Measurements from ENCODE around the gene ZCCHC3.

Gene ZCCHC3

DNA sequence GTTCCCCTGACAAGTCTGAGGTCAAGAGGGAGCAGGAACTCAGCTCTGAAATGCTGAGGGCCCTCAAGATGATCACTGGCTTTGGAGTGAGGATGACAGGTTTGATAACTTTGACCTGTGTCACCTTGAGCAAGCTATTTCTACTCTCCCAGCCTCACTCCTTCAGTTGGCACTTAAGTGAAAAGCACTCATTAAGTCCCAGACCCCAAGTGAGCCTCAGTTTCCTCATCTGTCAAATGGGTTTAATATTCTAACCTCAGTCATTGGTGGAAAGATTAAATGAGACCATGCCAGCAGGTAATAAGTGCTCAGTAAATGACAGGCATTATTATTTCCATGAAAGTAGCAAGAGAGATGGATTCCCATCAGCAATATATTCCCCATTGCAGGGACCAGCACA is 25.8 kb upstream of the ZCCHC3 start:
- Mint-ChIP-seq H3K27me3 (peaks cover 8% of the 10 kb centered on the region), H3K9me3 (no peaks in the 10 kb centered on the region), H3K4me1 (peaks cover 7% of the 10 kb centered on the region), H3K36me3 (ENCODE audit: insufficient read depth) (no peaks in the 10 kb centered on the region), H3K4me3 (no peak overlapping the region), H3K27ac (ENCODE audit: low read depth) (no peak overlapping the region)
- ATAC-seq (replicated peaks; ENCODE audit: extremely low read depth, poor library complexity, severe bottlenecking) (no peak), DNase-seq (ENCODE audit: low spot score in 2 of 2) (no peak)

DNA sequence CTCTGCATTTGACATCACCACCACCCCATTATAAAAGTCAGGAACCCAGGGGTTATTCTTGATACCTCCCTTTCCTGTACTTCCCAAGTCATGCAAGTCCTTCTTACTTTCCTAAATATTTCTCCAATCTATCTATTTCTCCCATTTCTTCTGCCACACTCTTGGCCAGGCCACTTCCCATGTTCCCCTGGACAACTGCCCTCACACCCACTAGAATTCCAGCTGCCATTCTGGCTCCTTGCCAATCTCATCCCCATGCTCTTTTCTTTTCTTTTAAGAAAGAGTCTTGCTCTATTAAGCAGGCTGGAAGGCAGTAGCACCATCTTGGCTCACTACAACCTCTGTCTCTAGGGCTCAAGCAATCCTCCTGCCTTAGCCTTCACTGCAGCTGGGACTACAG is 24.7 kb upstream of the ZCCHC3 start:
- Mint-ChIP-seq H3K27ac (ENCODE audit: low read depth) (no peak overlapping the region), H3K36me3 (ENCODE audit: insufficient read depth) (no peaks in the 10 kb centered on the region), H3K4me3 (no peak overlapping the region), H3K4me1 (no peaks in the 10 kb centered on the region), H3K27me3 (no peaks in the 10 kb centered on the region), H3K9me3 (no peaks in the 10 kb centered on the region)
- DNase-seq (ENCODE audit: low spot score in 2 of 2) (no peak), ATAC-seq (replicated peaks; ENCODE audit: extremely low read depth, poor library complexity, severe bottlenecking) (no peak)

DNA sequence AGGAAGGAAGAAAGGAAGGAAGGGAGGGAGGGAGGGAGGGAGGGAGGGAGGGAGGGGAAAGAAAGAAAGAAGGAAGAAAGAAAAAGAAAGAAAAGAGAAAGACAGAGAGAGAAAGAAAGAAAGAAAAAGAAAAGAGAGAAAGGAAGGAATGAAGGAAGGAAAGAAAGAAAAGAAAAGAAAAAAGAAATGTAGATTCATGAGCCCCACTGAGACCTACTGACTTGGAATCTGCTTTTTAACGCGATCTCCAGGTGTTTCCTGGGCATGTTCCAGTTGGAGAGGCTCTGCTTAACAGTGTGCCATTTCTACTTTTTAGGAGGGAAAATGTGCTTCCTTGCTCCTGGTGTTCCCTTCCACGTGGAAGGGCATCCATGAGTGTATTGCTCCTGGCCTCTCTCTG is 23.5 kb upstream of the ZCCHC3 start:
- H3K4me3 Mint-ChIP-seq = no peak overlapping the region
- H3K27ac Mint-ChIP-seq (ENCODE audit: low read depth) = no peak overlapping the region

DNA sequence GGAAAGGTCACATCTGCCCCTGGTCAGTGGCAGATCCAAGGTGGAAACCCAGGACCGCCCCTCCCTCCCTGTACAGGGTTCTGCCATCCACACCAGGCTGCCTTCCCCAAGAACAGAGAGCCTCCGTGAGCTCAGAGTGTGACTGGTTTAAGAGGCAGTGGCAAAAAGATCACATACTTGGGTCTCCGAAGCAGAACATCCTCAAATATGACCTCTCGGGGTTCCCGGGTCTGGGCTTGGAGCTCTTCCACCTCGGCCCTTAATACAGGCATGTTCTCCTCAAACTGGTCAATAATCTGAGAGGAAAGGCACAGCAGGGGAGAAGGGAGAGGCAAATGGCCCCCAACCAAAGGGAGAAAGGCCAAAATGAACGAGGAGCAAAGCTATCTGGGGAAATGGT is 21.6 kb upstream of the ZCCHC3 start:
- ATAC-seq (replicated peaks; ENCODE audit: extremely low read depth, poor library complexity, severe bottlenecking) (no peak), DNase-seq (ENCODE audit: low spot score in 2 of 2) (no peak)
- Mint-ChIP-seq H3K36me3 (ENCODE audit: insufficient read depth) (no peaks in the 10 kb centered on the region), H3K27ac (ENCODE audit: low read depth) (no peak overlapping the region), H3K9me3 (no peaks in the 10 kb centered on the region), H3K4me1 (no peaks in the 10 kb centered on the region), H3K4me3 (no peak overlapping the region), H3K27me3 (no peaks in the 10 kb centered on the region)

More for the DNA sequence above, 23.5 kb upstream of the ZCCHC3 start:
- ATAC-seq (replicated peaks; ENCODE audit: extremely low read depth, poor library complexity, severe bottlenecking) (no peak), DNase-seq (ENCODE audit: low spot score in 2 of 2) (no peak)
- Mint-ChIP-seq H3K36me3 (ENCODE audit: insufficient read depth) (no peaks in the 10 kb centered on the region), H3K4me1 (no peaks in the 10 kb centered on the region), H3K27me3 (no peaks in the 10 kb centered on the region), H3K9me3 (no peaks in the 10 kb centered on the region)

DNA sequence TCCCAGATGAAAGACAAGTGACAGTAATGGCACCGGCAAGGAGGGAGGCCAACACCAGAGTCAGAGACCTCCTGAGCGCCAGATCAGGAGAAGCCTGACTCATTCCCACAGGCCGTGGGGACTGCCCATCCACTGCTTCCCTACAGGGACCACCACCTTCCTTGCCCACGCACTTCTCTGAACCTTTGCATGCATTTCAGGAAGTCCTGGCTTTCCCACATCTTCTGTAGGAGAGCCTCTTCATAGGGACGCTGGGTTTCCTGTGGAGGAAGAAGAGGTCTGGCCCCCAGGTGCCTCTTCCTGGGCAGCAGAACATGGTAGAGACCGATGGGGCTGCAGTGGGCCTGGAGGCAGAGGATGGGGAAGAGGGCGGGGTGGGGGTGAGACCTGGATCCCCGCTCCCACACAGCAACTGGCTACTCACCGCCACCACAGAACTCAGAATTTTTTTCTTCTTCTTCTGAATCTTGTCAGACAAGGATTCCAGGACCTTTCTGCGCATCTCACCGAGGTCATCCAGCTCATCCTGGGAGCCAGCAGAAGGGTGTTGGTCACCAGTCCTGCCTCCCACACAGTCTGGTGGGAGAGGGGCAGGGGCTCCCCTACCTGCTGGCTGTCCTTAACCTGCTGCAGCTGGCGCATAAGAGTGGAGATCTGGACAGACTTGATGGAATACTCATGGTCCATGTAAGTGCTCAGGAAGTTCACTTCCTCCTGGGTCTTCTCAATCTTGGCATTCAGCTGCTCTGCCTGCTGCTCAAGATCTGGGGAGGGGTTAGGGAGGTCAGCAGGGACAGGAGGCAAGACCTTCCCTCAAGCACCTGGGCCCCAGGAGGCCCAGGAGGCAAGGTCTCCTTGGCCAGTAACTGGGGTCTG is 20.5 kb upstream of the ZCCHC3 start:
- Mint-ChIP-seq H3K4me3 (no peak overlapping the region), H3K4me1 (no peaks in the 10 kb centered on the region), H3K27me3 (no peaks in the 10 kb centered on the region), H3K9me3 (no peaks in the 10 kb centered on the region), H3K27ac (ENCODE audit: low read depth) (no peak overlapping the region), H3K36me3 (ENCODE audit: insufficient read depth) (no peaks in the 10 kb centered on the region)
- ATAC-seq (replicated peaks; ENCODE audit: extremely low read depth, poor library complexity, severe bottlenecking) = no peak
- no peak for DNase-seq (ENCODE audit: low spot score in 2 of 2)

DNA sequence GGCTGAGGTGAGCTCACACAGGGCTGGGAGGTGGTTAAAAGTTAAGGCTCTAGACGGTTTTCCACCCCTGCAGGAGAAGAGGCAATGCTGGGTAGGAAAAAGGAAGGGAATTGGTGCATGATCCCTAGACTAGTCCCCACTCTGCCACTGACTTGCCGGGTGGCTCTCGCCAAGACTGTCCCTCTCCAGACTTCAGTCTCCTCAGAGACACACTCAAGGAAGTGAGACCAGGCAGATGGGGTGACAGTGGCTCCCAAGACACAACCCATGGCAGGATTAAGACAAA is 19.9 kb upstream of the ZCCHC3 start:
- ATAC-seq (replicated peaks; ENCODE audit: extremely low read depth, poor library complexity, severe bottlenecking) (no peak), DNase-seq (ENCODE audit: low spot score in 2 of 2) (no peak)
- Mint-ChIP-seq H3K4me1 (no peaks in the 10 kb centered on the region), H3K4me3 (no peak overlapping the region), H3K27ac (ENCODE audit: low read depth) (no peak overlapping the region), H3K36me3 (ENCODE audit: insufficient read depth) (no peaks in the 10 kb centered on the region), H3K27me3 (no peaks in the 10 kb centered on the region), H3K9me3 (no peaks in the 10 kb centered on the region)

DNA sequence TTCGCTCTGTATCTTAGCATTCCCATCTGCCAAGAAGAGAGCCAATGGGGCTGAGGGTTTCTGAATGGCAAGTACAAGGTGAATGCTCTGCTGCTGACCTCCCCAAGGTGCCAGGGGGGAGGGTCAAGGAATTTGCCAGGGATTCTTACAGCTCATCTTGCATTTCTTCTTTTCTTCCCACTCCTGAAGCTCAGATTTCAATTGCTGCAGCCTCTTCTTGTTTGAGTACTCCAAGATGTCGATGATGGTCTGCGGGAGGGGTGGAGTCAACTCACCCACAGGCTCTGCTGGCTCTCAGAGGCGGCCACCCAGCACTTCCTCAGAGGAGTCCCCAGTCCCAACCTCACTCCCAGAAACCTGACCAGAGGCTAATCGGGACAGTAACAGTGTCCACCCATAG is 19.2 kb upstream of the ZCCHC3 start:
- Mint-ChIP-seq H3K9me3 (no peaks in the 10 kb centered on the region), H3K36me3 (ENCODE audit: insufficient read depth) (no peaks in the 10 kb centered on the region), H3K27ac (ENCODE audit: low read depth) (no peak overlapping the region), H3K4me1 (no peaks in the 10 kb centered on the region), H3K4me3 (no peak overlapping the region), H3K27me3 (no peaks in the 10 kb centered on the region)
- DNase-seq (ENCODE audit: low spot score in 2 of 2) (no peak), ATAC-seq (replicated peaks; ENCODE audit: extremely low read depth, poor library complexity, severe bottlenecking) (no peak)

DNA sequence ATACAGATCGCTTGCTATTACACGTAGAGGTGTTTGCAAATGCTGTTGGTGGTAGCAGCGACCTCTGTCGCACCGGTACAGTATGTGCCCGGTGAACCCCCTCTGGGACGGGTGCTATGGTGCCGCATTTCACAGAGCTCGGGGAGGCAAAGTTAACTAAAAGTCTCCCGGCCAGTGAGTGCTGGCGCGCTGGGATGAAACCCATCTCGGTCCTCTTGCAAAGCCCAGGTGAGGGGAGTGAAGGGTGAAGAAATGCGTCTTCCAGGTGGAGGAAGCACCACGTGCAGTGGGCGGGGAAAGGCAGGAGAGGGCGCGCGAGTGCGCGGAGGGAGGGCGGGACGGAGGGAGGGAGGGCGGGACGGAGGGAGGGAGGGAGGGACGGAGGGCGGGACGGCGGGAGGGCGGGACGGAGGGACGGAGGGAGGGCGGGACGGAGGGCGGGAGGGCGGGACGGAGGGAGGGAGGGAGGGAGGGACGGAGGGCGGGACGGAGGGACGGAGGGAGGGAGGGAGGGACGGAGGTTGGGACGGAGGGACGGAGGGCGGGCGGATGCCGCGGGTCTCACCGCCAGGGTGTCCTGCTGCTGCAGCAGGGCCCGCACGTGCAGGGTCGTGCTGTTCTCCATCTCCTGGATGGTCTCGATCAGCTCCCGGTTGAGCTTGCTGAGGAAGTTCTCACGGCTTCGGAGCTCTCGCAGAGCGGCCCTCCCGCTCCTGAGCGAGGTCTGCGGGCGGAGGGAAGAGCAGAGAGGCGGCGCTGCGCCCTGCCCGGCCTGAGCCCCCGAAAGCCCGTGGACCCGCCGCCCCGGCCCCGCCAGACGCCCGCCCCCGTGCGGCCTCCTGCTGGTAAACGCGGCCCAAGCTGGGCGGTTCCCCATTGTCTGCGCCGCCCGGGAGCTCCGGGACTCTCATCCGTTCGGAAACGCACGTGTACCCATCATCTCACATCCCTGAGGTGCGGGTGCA is 18.5 kb upstream of the ZCCHC3 start:
- Mint-ChIP-seq H3K36me3 (ENCODE audit: insufficient read depth) (no peaks in the 10 kb centered on the region), H3K9me3 (no peaks in the 10 kb centered on the region), H3K4me3 (no peak overlapping the region), H3K27ac (ENCODE audit: low read depth) (no peak overlapping the region), H3K27me3 (no peaks in the 10 kb centered on the region), H3K4me1 (no peaks in the 10 kb centered on the region)
- ATAC-seq (replicated peaks; ENCODE audit: extremely low read depth, poor library complexity, severe bottlenecking) (no peak), DNase-seq (ENCODE audit: low spot score in 2 of 2) (no peak)

DNA sequence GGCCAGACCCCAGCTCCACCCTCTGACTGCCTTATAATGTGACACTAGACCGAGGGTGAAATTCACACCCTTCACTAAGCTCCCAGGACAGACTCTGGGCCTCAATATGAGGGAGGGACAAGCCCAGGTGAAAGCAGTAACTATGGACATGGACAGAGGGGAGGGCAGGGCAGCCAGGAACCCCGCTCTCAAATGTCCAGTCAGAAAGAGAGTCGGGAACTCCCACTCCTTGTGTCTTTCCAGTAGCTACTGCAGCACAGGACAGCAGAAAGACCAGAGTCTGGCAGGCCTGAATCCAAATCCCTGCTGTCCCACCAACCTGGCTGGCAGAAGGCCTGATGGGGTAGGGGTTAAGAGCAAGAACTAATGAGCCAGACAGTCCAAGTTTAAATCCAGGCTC is 13.2 kb upstream of the ZCCHC3 start:
- DNase-seq (ENCODE audit: low spot score in 2 of 2) (no peak), ATAC-seq (replicated peaks; ENCODE audit: extremely low read depth, poor library complexity, severe bottlenecking) (no peak)
- Mint-ChIP-seq H3K27ac (ENCODE audit: low read depth) (no peak overlapping the region), H3K36me3 (ENCODE audit: insufficient read depth) (no peaks in the 10 kb centered on the region), H3K27me3 (no peaks in the 10 kb centered on the region), H3K9me3 (no peaks in the 10 kb centered on the region), H3K4me1 (no peaks in the 10 kb centered on the region), H3K4me3 (no peak overlapping the region)

DNA sequence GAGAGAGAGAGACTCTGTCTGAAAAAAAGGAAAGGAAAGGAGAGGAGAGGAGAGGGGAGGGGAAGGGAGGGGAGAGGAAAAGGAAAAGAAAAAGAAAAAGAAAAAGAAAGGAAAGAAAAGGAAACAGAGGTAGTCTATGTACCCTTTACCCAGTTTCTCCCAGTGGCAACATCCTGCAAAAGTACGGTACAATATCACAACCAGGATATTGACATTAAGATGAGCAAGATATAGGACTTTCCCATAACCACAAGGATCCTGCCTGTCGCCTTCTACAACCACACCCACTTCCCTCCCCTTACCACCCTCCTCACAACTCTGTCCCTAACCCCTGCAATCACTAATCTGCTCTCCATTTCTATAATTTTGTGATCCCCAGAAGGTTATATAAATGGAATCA is 10.9 kb upstream of the ZCCHC3 start:
- Mint-ChIP-seq H3K4me3 (no peak overlapping the region), H3K36me3 (ENCODE audit: insufficient read depth) (peaks cover 3% of the 10 kb centered on the region), H3K9me3 (no peaks in the 10 kb centered on the region), H3K27me3 (no peaks in the 10 kb centered on the region), H3K27ac (ENCODE audit: low read depth) (no peak overlapping the region), H3K4me1 (no peaks in the 10 kb centered on the region)
- DNase-seq (ENCODE audit: low spot score in 2 of 2) (no peak), ATAC-seq (replicated peaks; ENCODE audit: extremely low read depth, poor library complexity, severe bottlenecking) (no peak)

DNA sequence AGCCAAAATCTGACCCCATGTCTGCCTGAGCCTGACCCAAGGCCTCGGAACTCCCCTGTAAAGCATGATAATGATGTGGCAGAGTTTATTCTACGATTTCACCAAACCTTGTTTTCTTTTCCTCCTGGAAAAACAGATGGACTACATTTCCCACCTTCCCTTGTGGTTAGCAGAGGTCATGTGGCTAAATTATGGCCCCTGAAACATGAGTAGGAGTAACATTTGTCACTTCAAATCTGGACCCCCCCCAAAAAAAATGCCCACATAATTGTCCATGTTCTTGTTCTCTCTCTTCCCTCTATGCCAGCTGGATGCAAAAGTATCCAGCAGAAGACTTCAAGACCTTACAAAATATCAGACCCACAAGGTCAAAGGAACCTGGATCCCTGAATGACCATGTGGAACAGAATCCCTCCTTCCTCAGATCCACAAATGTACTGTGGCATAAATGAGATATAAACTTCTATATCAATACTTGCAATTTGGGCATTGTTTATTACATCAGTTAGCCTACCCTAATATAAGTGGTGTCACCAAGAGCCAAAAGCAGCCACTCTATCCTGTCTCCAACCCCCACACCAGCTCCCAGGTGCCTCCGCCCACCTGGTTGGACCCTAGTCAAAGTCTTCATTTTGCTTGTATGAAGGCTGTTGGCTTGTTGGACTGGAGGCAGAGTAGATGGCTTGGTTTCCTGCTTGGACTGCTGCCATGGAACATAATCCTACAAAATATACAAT is 8.2 kb upstream of the ZCCHC3 start:
- peaks cover 3% of the 10 kb centered on the region for H3K36me3 Mint-ChIP-seq (ENCODE audit: insufficient read depth)
- no peak overlapping the region for H3K4me3 Mint-ChIP-seq
- no peak for ATAC-seq (replicated peaks; ENCODE audit: extremely low read depth, poor library complexity, severe bottlenecking)
- H3K9me3 Mint-ChIP-seq = no peaks in the 10 kb centered on the region
- no peaks in the 10 kb centered on the region for H3K4me1 Mint-ChIP-seq
- no peaks in the 10 kb centered on the region for H3K27me3 Mint-ChIP-seq
- H3K27ac Mint-ChIP-seq (ENCODE audit: low read depth) = no peak overlapping the region
- no peak for DNase-seq (ENCODE audit: low spot score in 2 of 2)

DNA sequence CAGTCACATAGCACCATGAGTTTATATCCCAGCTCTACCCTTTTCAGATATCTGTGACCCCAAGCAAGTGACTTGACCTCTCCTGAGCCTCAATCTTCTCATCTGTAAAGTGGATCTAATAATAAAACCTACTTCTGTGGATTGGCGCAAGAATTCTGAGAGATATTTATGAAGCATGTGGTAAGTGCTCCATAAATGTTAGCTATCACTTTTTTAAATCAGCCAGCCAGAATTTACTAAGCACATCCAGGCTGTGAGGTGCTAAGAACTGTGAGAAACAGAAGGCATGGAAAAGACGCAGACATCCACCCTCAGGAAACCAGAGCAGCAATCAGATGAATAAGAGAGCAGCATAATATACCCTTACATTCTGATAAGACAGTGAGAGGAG is 7.7 kb upstream of the ZCCHC3 start:
- ATAC-seq (replicated peaks; ENCODE audit: extremely low read depth, poor library complexity, severe bottlenecking) = peak; percentile 16
- Mint-ChIP-seq H3K36me3 (ENCODE audit: insufficient read depth) (peaks cover 3% of the 10 kb centered on the region), H3K9me3 (no peaks in the 10 kb centered on the region), H3K27ac (ENCODE audit: low read depth) (no peak overlapping the region), H3K4me1 (no peaks in the 10 kb centered on the region), H3K27me3 (no peaks in the 10 kb centered on the region), H3K4me3 (no peak overlapping the region)
- no peak for DNase-seq (ENCODE audit: low spot score in 2 of 2)

All from central memory CD8-positive, alpha-beta T cell (primary cell).